PC-3 (cell line): ENCODE results near the gene CSTF3.

Experiments
- CTCF ChIP-seq: fragments of 300-600 bp; sonication (generic); conservative IDR thresholded peaks from 2 replicates; pipeline ENCODE4 v1.5.1; 2017; ENCODE audit warnings: antibody characterized with exemption, low read depth, mild to moderate bottlenecking, low read length
- EZH2phosphoT487 ChIP-seq: fragments of 300-600 bp; sonication (generic); IDR thresholded peaks from 2 replicates; pipeline ENCODE4 v1.6.1; 2018; ENCODE audit warnings: mild to moderate bottlenecking, antibody characterized with exemption, low read length, borderline replicate concordance

- TF ChIP-seq EZH2phosphoT487, result no peak
- no peak for TF ChIP-seq CTCF
These were observed 2.5 kb downstream of the CSTF3 start for GRCh38 chr11:33158596-33159275.
